Hepatocyte (in vitro differentiated cells): ENCODE measurements around the gene SRRM2. TPM values are rescaled to one million over a fixed set of nuclear protein-coding genes. Genes with fewer than 3 reads are reported as not detected.
A peak's percentile ranks its signal among the peaks of the same experiment; 100 is the strongest.

Source experiments
- DNase-seq: peaks from one replicate; pipeline ENCODE4 v3.0.0-alpha.2; 2016; ENCODE audit warnings: low spot score
- H2AFZ ChIP-seq: fragments of 200-600 bp; sonication (generic); 2 replicates; pipeline ENCODE4 v1.6.0; 2016; ENCODE audit warnings: antibody characterized with exemption, mild to moderate bottlenecking
- H3K27ac ChIP-seq: fragments of 200-600 bp; sonication (generic); 2 replicates; pipeline ENCODE4 v1.5.1; 2016; ENCODE audit warnings: mild to moderate bottlenecking
- H3K27me3 ChIP-seq: fragments of 200-600 bp; sonication (generic); 2 replicates; pipeline ENCODE4 v1.6.1; 2016
- H3K36me3 ChIP-seq: fragments of 200-600 bp; sonication (generic); replicated peaks from 2 replicates; pipeline ENCODE4 v1.5.1; 2016; ENCODE audit warnings: low read depth; ENCODE audit not compliant: insufficient read depth
- H3K4me1 ChIP-seq: fragments of 200-600 bp; sonication (generic); 2 replicates; pipeline ENCODE4 v1.5.1; 2016; ENCODE audit warnings: mild to moderate bottlenecking, moderate library complexity; ENCODE audit not compliant: insufficient read depth
- H3K4me2 ChIP-seq: fragments of 200-600 bp; sonication (generic); 2 replicates; pipeline ENCODE4 v1.6.0; 2016
- H3K4me3 ChIP-seq: fragments of 200-600 bp; sonication (generic); 2 replicates; pipeline ENCODE4 v1.5.1; 2016; ENCODE audit warnings: mild to moderate bottlenecking
- H3K79me2 ChIP-seq: fragments of 200-600 bp; sonication (generic); 2 replicates; pipeline ENCODE4 v1.6.0; 2017; ENCODE audit warnings: mild to moderate bottlenecking
- H3K9me2 ChIP-seq: fragments of 200-600 bp; sonication (generic); replicated peaks from 2 replicates; pipeline ENCODE4 v1.6.0; 2017; ENCODE audit warnings: mild to moderate bottlenecking; ENCODE audit not compliant: insufficient read depth
- H3K9me3 ChIP-seq: fragments of 200-600 bp; sonication (generic); 2 replicates; pipeline ENCODE4 v1.5.1; 2016; ENCODE audit warnings: low read depth, mild to moderate bottlenecking
- H4K20me1 ChIP-seq: fragments of 200-600 bp; sonication (generic); 2 replicates; pipeline ENCODE4 v1.6.0; 2016; ENCODE audit warnings: mild to moderate bottlenecking; ENCODE audit not compliant: insufficient read depth, poor library complexity, severe bottlenecking
- CTCF ChIP-seq: fragments of 200-600 bp; sonication (generic); IDR thresholded peaks from 2 replicates; pipeline ENCODE4 v1.5.1; 2016; ENCODE audit warnings: antibody characterized with exemption, mild to moderate bottlenecking; ENCODE audit not compliant: poor library complexity
- EZH2 ChIP-seq: fragments of 200-600 bp; sonication (generic); IDR thresholded peaks from 2 replicates; pipeline ENCODE4 v1.6.1; 2016; ENCODE audit warnings: antibody characterized with exemption, mild to moderate bottlenecking, borderline replicate concordance
- EZH2phosphoT487 ChIP-seq: fragments of 200-600 bp; sonication (generic); IDR thresholded peaks from one replicate; pipeline ENCODE4 v1.6.1; 2018; ENCODE audit warnings: antibody characterized with exemption, mild to moderate bottlenecking, low read depth, moderate library complexity; ENCODE audit not compliant: unreplicated experiment, severe bottlenecking
- WGBS: methylation state at CpG from one replicate; pipeline ENCODE4 v1.1.6; 2016; ENCODE audit warnings: low lambda C conversion rate; ENCODE audit errors: missing lambda C conversion rate; 5-methylcytosine and 5-hydroxymethylcytosine counted together
- polyA plus RNA-seq: library from polyadenylated mRNA; unstranded; fragments of >200 nt; fragmentation: Nextera tagmentation; extraction: Ambion mirVana; gene quantifications from 2 replicates; pipeline ENCODE4 v1.2.1, GENCODE V29; 2016
- total RNA-seq: library from RNA; depleted of rRNA; stranded (reverse); fragments of >200 nt; gene quantifications from 2 replicates; pipeline ENCODE4 v1.2.3, GENCODE V29; 2014

The SRRM2 gene
- total and polyA plus RNA-seq, 2 experiments from 2014 or later = 142 to 403 TPM

GRCh38 chr16:2717383-2718263 lies 34.8 kb upstream of the SRRM2 start:
- DNase-seq = no peak
- H3K4me1 ChIP-seq = peaks cover 4% of the 10 kb centered on the region
- no peak overlapping the region for H2AFZ ChIP-seq
- H3K79me2 ChIP-seq = no peaks in the 10 kb centered on the region
- WGBS = 91% methylated on average over 21 of the region's 21 CpGs
- TF ChIP-seq CTCF (no peak), EZH2 (no peak), EZH2phosphoT487 (no peak)
- H3K27ac ChIP-seq = no peak overlapping the region
- no peaks in the 10 kb centered on the region for H3K9me3 ChIP-seq
- H3K4me3 ChIP-seq = no peak overlapping the region
- H3K36me3 ChIP-seq = no peaks in the 10 kb centered on the region
- no peaks in the 10 kb centered on the region for H4K20me1 ChIP-seq
- H3K4me2 ChIP-seq = no peak overlapping the region
- no peaks in the 10 kb centered on the region for H3K9me2 ChIP-seq
- no peaks in the 10 kb centered on the region for H3K27me3 ChIP-seq

- H3K4me2 ChIP-seq = peak overlapping the region; percentile 96
- WGBS = 86% methylated on average over 16 of the region's 16 CpGs
- no peaks in the 10 kb centered on the region for H3K27me3 ChIP-seq
- no peaks in the 10 kb centered on the region for H4K20me1 ChIP-seq
- H3K4me1 ChIP-seq = peaks cover 4% of the 10 kb centered on the region
- no peak overlapping the region for H2AFZ ChIP-seq
- TF ChIP-seq EZH2phosphoT487 (no peak), EZH2 (no peak), CTCF (no peak)
- H3K27ac ChIP-seq = no peak overlapping the region
- H3K4me3 ChIP-seq = no peak overlapping the region
- DNase-seq = no peak
- H3K9me3 ChIP-seq = no peaks in the 10 kb centered on the region
- no peaks in the 10 kb centered on the region for H3K9me2 ChIP-seq
- no peaks in the 10 kb centered on the region for H3K79me2 ChIP-seq
- no peaks in the 10 kb centered on the region for H3K36me3 ChIP-seq
Observed at GRCh38 chr16:2719328-2720063, 32.9 kb upstream of the SRRM2 start.

- Histone ChIP-seq H3K4me3 (peak within 1 kb of the TSS; percentile 77), H2AFZ (peak within 1 kb of the TSS; percentile 98), H3K27me3 (no peaks in the 10 kb centered on the region), H3K36me3 (no peaks in the 10 kb centered on the region), H3K9me2 (no peaks in the 10 kb centered on the region), H3K4me1 (peaks cover 4% of the 10 kb centered on the region), H3K79me2 (no peaks in the 10 kb centered on the region), H4K20me1 (no peaks in the 10 kb centered on the region), H3K4me2 (peak within 1 kb of the TSS; percentile 96), H3K9me3 (no peaks in the 10 kb centered on the region), H3K27ac (peak within 1 kb of the TSS; percentile 88)
- WGBS = 86% methylated on average over 26 of the region's 26 CpGs
- TF ChIP-seq CTCF (no peak), EZH2 (no peak), EZH2phosphoT487 (no peak)
- DNase-seq = no peak
Observed at GRCh38 chr16:2720064-2720457, 32.4 kb upstream of the SRRM2 start, which contains the start of gene PRSS27. PRSS27 (minus strand) TSS chr16:2720224; CDS start chr16:2720160, 64 bp downstream.
